ENCODE results near the gene PDCD7.

GRCh38 chr15:65076486-65077290 lies 56.9 kb downstream of the PDCD7 start, which contains the start of gene KBTBD13:
- TF ChIP-seq POLR2A (IDR thresholded peaks at IDR 0.05; ENCODE audit: borderline replicate concordance, extremely low read depth, insufficient read depth, insufficient read length) (no peak), CTCF (IDR thresholded peaks at IDR 0.05 in 2 of 3, conservative IDR thresholded peaks at IDR 0.05 in 1 of 3; ENCODE audit: borderline replicate concordance in 1 of 3, insufficient read depth in 1 of 3, low read depth in 2 of 3, low read length in 2 of 3) (no peak), EZH2phosphoT487 (IDR thresholded peaks at IDR 0.05; ENCODE audit: borderline replicate concordance) (no peak), REST (IDR thresholded peaks at IDR 0.05; ENCODE audit: low read depth) (no peak), EZH2 (IDR thresholded peaks at IDR 0.05) (no peak), YY1 (IDR thresholded peaks at IDR 0.05; ENCODE audit: extremely low read depth, insufficient replicate concordance, low read depth, low read length) (no peak), ZNF274 (IDR thresholded peaks at IDR 0.05; ENCODE audit: low read depth, low read length) (no peak), ZFX (IDR thresholded peaks at IDR 0.05) (no peak), ATF3 (IDR thresholded peaks at IDR 0.05) (no peak), RAD21 (IDR thresholded peaks at IDR 0.05; ENCODE audit: low read depth) (no peak), SP1 (IDR thresholded peaks at IDR 0.05; ENCODE audit: low read depth) (no peak), ZBTB33 (IDR thresholded peaks at IDR 0.05; ENCODE audit: extremely low read depth, insufficient replicate concordance, low read length) (no peak), EGR1 (IDR thresholded peaks at IDR 0.05; ENCODE audit: low read depth) (no peak)
